CD14-positive monocyte (primary cell): ENCODE results near the gene ADGRF5. TPM values are rescaled to one million over a fixed set of nuclear protein-coding genes. Genes with fewer than 3 reads are reported as not detected.

Experiments
- DNase-seq, 3 donors: peaks; one replicate each; pipeline ENCODE4 v3.0.0-alpha.2; 2011 to 2022
- H2AFZ ChIP-seq: 2 replicates; pipeline ENCODE4 v1.6.0; 2012; ENCODE audit warnings: mild to moderate bottlenecking, low read depth, low read length, inconsistent platforms; ENCODE audit not compliant: insufficient read depth, poor library complexity, severe bottlenecking
- H3K27ac ChIP-seq, 2 donors: 1 replicate in 1 of 2; 2 replicates in 1 of 2; pipeline ENCODE4 v1.5.1; 2012 to 2013; ENCODE audit warnings: low read length in 2 of 2, control low read depth in 1 of 2, inconsistent platforms in 1 of 2, low read depth in 1 of 2, mild to moderate bottlenecking in 1 of 2
- H3K27me3 ChIP-seq, 2 donors: one replicate each; pipeline versions ENCODE4 v1.6.0 to v1.6.1; 2011 to 2013; ENCODE audit warnings: low read length in 2 of 2; ENCODE audit not compliant: control insufficient read depth in 2 of 2, insufficient read depth in 2 of 2
- H3K36me3 ChIP-seq, 2 donors: replicated peaks in 1 of 2; 1 replicate in 1 of 2; 2 replicates in 1 of 2; pipeline versions ENCODE4 v1.5.1 to v1.6.1; 2012 to 2013; ENCODE audit warnings: low read length in 2 of 2, control low read depth in 1 of 2, inconsistent platforms in 1 of 2, mild to moderate bottlenecking in 1 of 2; ENCODE audit not compliant: insufficient read depth in 2 of 2, control insufficient read depth in 1 of 2
- H3K4me1 ChIP-seq, 2 donors: 1 replicate in 1 of 2; 2 replicates in 1 of 2; pipeline versions ENCODE4 v1.5.1 to v1.6.1; 2012 to 2013; ENCODE audit warnings: low read length in 2 of 2, control low read depth in 1 of 2, inconsistent platforms in 1 of 2, mild to moderate bottlenecking in 1 of 2, moderate library complexity in 1 of 2; ENCODE audit not compliant: insufficient read depth in 2 of 2, control insufficient read depth in 1 of 2
- H3K4me2 ChIP-seq: replicated peaks from 2 replicates; pipeline ENCODE3; 2012; ENCODE audit warnings: low read length, moderate library complexity, mild to moderate bottlenecking; ENCODE audit not compliant: poor library complexity, severe bottlenecking; ENCODE audit errors: extremely low read depth
- H3K4me3 ChIP-seq, 3 experiments: fragments of 200-600 bp in 1 of 3; sonication (generic) in 1 of 3; replicated peaks in 1 of 3; 1 replicate in 2 of 3; 2 replicates in 1 of 3; pipeline ENCODE4 v1.5.1; 2011 to 2013; ENCODE audit warnings: low read length in 3 of 3, mild to moderate bottlenecking in 3 of 3, control low read depth in 2 of 3, low read depth in 2 of 3, inconsistent platforms in 1 of 3, moderate library complexity in 1 of 3
- H3K79me2 ChIP-seq: 2 replicates; pipeline ENCODE4 v1.6.0; 2012; ENCODE audit warnings: mild to moderate bottlenecking, control low read depth, inconsistent platforms, low read length, moderate library complexity; ENCODE audit not compliant: insufficient read depth
- H3K9ac ChIP-seq: 2 replicates; pipeline ENCODE4 v1.6.0; 2017; ENCODE audit warnings: low read length, mild to moderate bottlenecking; ENCODE audit not compliant: insufficient read depth, poor library complexity, severe bottlenecking
- H3K9me3 ChIP-seq, 2 donors: replicated peaks in 1 of 2; 1 replicate in 1 of 2; 2 replicates in 1 of 2; pipeline versions ENCODE4 v1.5.1 to v1.6.1; 2012 to 2013; ENCODE audit warnings: low read length in 2 of 2, control low read depth in 1 of 2; ENCODE audit not compliant: control insufficient read depth in 1 of 2, insufficient read depth in 1 of 2
- H4K20me1 ChIP-seq: 2 replicates; pipeline ENCODE4 v1.6.0; 2012; ENCODE audit warnings: mild to moderate bottlenecking, low read length, control low read depth, moderate library complexity; ENCODE audit not compliant: insufficient read depth
- H3K27ac Mint-ChIP-seq, 7 donors: one replicate each; pipeline ENCODE4 v1.8.0; 2020; ENCODE audit warnings: mild to moderate bottlenecking in 7 of 7, mixed read lengths in 7 of 7, moderate library complexity in 6 of 7, inconsistent platforms in 2 of 7
- H3K27me3 Mint-ChIP-seq, 3 donors: one replicate each; pipeline ENCODE4 v1.8.0; 2021 to 2022; ENCODE audit warnings: low read depth in 3 of 3, mild to moderate bottlenecking in 3 of 3, mixed read lengths in 3 of 3, moderate library complexity in 3 of 3, inconsistent platforms in 1 of 3
- H3K36me3 Mint-ChIP-seq, 2 donors: one replicate each; pipeline ENCODE4 v1.8.0; 2020; ENCODE audit warnings: mixed read lengths in 2 of 2, inconsistent platforms in 1 of 2, mild to moderate bottlenecking in 1 of 2
- H3K4me1 Mint-ChIP-seq: one replicate; pipeline ENCODE4 v1.8.0; 2020; ENCODE audit warnings: mild to moderate bottlenecking, mixed read lengths
- H3K4me3 Mint-ChIP-seq, 2 donors: one replicate each; pipeline ENCODE4 v1.8.0; 2020; ENCODE audit warnings: mild to moderate bottlenecking in 2 of 2, mixed read lengths in 2 of 2, moderate library complexity in 1 of 2
- H3K9me3 Mint-ChIP-seq, 7 donors: one replicate each; pipeline ENCODE4 v1.8.0; 2020 to 2022; ENCODE audit warnings: mixed read lengths in 7 of 7, mild to moderate bottlenecking in 6 of 7, moderate library complexity in 6 of 7, inconsistent platforms in 2 of 7
- CTCF ChIP-seq: fragments of 200-600 bp; IDR thresholded peaks from one replicate; pipeline ENCODE4 v1.8.0; 2022; ENCODE audit warnings: antibody characterized with exemption, mild to moderate bottlenecking
- WGBS: methylation state at CpG from one replicate; pipeline ENCODE4 v1.1.5; 2013; ENCODE audit warnings: missing lambda C conversion rate; ENCODE audit not compliant: insufficient coverage; 5-methylcytosine and 5-hydroxymethylcytosine counted together
- intact Hi-C, 2 donors: fragments of 100-400 bp; cut with micrococcal nuclease; formaldehyde crosslinking; loops; one replicate each; pipeline versions ENCODE4 v1.15.0 to v1.15.1; 2023
- polyA plus RNA-seq, 3 donors: library from polyadenylated mRNA; depleted of rRNA in 1 of 3; unstranded in 2 of 3; stranded (reverse) in 1 of 3; fragments of 300-500 nt in 2 of 3; fragments of >200 nt in 1 of 3; fragmentation: Illumina TruSeq in 2 of 3; gene quantifications; 1 replicate in 2 of 3; 2 replicates in 1 of 3; pipeline ENCODE4 v1.2.3, GENCODE V29; 2012 to 2021

The ADGRF5 gene
- polyA plus RNA-seq, 3 donors, result not detected

- H3K79me2 ChIP-seq, result no peaks in the 10 kb centered on the region
- no peaks in the 10 kb centered on the region for H3K9me3 ChIP-seq
- Mint-ChIP-seq H3K4me1 (peaks cover 1% of the 10 kb centered on the region), H3K4me3 (no peak overlapping the region), H3K27ac (no peak overlapping the region), H3K9me3 (no peaks in the 10 kb centered on the region), H3K36me3 (no peaks in the 10 kb centered on the region), H3K27me3 (no peaks in the 10 kb centered on the region)
- H3K27ac ChIP-seq, result no peak overlapping the region
- no peak overlapping the region for H3K4me2 ChIP-seq
- H2AFZ ChIP-seq, result no peak overlapping the region
- peaks cover 11 to 13% of the 10 kb centered on the region in 2 donors for H3K4me1 ChIP-seq
- H4K20me1 ChIP-seq, result no peaks in the 10 kb centered on the region
- TF ChIP-seq CTCF, result no peak
- H3K27me3 ChIP-seq, result no peaks in the 10 kb centered on the region
- H3K4me3 ChIP-seq, result no peak overlapping the region
- no peaks in the 10 kb centered on the region for H3K36me3 ChIP-seq
- DNase-seq, result no peak
- no peak overlapping the region for H3K9ac ChIP-seq
- intact Hi-C loops, result no loop called here
- WGBS, result 100% methylated on average over 1 of the region's 5 CpGs
Observed at GRCh38 chr6:46963626-46964025, 41.9 kb upstream of the ADGRF5 start.

GRCh38 chr6:46963039-46963438 is 41.3 kb upstream of the ADGRF5 start:
- Mint-ChIP-seq H3K9me3 (no peaks in the 10 kb centered on the region), H3K27me3 (no peaks in the 10 kb centered on the region), H3K27ac (no peak overlapping the region), H3K36me3 (no peaks in the 10 kb centered on the region), H3K4me3 (no peak overlapping the region), H3K4me1 (peaks cover 1% of the 10 kb centered on the region)
- H3K27ac ChIP-seq, result no peak overlapping the region
- peaks cover 11 to 13% of the 10 kb centered on the region in 2 donors for H3K4me1 ChIP-seq
- intact Hi-C loops, result no loop called here
- no peaks in the 10 kb centered on the region for H3K27me3 ChIP-seq
- no peak overlapping the region for H3K4me3 ChIP-seq
- H3K79me2 ChIP-seq, result no peaks in the 10 kb centered on the region
- H3K9ac ChIP-seq, result no peak overlapping the region
- H4K20me1 ChIP-seq, result no peaks in the 10 kb centered on the region
- no peak overlapping the region for H3K4me2 ChIP-seq
- no peak for DNase-seq
- no peak for TF ChIP-seq CTCF
- H2AFZ ChIP-seq, result no peak overlapping the region
- H3K36me3 ChIP-seq, result no peaks in the 10 kb centered on the region
- no peaks in the 10 kb centered on the region for H3K9me3 ChIP-seq
